Stimulated activated naive CD4-positive, alpha-beta T cell (primary cell): Measurements from ENCODE around the gene CHMP2A.
"Not testable (repeated sequence)": the region's sequence is repeated elsewhere in the genome, so short reads cannot be mapped to it uniquely, and the experiment has no call there.

Experiments used
- DNase-seq, 6 experiments: peaks; one replicate each; lab custom pipeline; 2025; lab: John Stamatoyannopoulos, UW

The CHMP2A gene

DNA sequence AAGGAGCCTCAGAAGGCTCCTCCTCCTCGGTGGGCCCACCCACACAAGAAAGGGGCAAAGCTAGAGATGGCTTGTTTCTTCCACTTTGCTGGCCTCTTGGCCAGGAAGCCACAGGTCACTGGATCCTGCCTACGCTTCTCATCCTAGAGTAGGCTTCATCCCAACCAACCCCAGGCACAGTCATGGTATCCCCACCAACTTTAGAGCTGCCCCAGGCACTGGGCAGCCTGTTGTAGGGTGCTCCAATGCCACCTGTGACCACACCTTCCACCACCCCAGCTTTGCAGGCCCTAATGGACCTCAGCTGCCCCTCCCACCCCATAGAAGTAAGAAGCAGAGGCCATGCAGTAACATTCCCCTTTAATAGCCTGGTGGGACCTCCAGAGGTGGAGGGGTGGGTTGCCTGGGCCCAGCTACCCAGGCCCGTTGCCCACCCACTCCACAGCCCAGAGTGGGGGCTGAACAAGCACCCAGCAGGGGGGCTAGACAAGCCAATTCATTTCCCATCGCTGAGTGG lies 522 bp upstream of the CHMP2A start:
- no peak for DNase-seq

DNA sequence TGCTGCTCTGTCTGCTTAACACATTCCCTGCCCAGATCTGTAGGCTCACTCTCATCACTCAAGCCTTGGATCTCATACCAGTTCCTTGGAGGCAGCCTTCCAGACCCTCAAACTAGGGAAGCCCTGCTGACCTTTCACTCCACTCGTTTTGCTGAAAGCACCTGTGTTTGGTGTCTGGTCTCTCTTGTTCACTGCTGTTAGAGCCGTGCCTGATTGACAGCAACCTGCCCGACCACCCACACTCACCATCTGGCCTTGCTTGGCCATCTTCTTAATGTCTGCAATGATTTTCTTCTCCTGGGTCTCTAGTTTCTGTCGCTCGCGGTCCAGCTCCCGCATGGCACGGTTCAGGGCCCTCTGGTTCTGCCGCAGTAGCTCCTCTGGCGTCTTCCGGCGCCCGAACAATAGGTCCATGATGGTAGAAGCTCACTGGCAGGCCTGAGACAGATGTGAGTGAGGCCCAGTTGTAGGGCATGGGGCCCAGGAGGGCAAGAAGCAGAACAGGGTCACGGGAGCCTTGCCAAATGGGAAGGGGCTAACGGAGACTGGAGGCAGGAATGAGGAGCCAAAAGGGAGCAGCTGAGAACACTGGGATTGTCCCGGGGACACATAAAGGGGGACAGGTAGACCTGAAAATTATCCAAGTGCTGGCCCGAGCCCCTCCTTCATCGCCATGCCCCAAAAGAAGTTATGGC lies 959 bp downstream of the CHMP2A start:
- no peak for DNase-seq

GRCh38 chr19:58552655-58553054 lies 2.2 kb downstream of the CHMP2A start:
- no peak for DNase-seq

DNA sequence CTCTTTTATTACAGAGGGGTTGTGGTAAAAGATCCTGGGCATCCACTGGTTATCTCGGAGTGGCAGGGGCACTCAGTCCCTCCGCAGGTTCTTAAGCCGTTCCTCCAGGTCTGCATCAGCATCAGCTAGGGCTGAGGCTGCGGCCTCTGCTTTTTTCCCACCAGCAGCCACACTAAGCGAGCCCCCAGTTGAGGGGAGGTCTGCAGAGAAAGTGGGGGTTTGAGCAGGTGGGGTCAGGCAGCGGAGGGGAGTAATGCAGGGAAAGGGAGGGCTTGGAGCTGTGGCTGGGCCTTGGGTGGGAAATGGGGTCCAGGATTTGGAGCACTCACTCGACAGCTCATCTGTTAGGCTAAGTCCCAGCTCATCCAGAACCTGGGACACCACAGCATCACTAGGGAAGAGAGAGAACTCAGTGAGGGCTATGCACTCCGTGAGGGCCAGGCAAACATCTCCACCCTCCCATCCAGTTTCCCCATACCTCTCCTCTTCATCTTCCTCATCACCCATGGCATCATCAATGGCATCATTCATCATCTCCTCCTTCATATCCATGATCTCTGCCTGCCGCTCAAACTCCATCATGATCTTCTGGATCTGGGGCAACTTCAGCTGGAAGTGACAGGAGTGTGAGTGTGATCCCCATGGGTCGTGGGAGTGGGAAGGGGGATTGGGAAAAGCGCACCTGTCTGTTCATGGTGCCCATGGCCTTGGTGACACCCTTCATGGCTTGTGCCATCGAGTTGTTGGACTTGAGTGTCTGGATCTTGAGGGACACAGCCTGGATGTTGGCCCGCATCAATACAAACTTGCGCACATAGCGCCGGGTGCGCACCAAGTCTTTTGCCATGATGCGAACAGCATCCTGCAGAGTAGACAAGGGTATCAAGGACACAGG lies 3.1 kb downstream of the CHMP2A start:
- DNase-seq, result no peak

DNA sequence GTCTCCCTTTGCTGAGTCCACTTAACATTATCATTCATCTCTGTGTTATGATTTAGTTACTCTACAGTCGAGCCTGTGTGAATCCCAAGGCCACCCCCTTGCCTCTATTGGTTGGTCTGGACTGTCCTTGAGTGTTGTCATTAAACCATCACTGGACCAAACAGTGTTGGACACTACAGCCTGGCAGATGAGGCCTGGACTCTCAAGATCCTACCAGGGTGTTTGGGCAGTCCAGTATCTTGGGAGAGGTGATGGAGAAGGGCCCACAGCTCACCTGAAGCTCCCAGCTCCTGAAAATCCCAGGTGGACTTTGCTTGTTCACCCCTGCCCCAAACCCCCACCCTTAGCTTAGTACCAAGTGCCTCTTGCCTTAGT lies 3.8 kb downstream of the CHMP2A start:
- DNase-seq, result no peak

DNA sequence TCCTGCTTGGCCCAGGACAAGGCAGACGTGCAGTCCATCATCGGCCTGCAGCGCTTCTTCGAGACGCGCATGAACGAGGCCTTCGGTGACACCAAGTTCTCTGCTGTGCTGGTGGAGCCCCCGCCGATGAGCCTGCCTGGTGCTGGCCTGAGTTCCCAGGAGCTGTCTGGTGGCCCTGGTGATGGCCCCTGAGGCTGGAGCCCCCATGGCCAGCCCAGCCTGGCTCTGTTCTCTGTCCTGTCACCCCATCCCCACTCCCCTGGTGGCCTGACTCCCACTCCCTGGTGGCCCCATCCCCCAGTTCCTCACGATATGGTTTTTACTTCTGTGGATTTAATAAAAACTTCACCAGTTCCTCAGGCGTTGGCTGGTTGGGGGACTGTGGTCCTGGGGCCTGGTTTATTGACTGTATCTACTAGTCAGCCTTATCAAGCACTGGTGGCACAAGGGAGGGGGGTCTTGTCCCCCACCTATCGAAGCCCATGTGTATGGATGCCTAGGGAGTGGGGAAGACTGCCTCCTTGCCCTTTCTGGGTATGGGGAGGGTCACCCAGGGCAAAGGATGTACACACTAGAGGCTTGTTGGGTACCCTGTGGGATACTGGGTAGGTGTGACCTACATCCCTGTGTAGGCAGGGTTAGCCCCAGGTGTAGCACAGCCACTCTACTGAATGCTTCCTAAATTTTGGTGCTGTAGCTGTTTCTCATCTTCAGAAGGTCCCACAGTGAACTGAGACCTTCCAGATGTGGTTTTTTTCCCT lies 4.4 kb downstream of the CHMP2A start:
- DNase-seq, result no peak

GRCh38 chr19:58549664-58550361 lies 5.1 kb downstream of the CHMP2A start:
- no peak for DNase-seq

GRCh38 chr19:58548859-58549663 lies 5.8 kb downstream of the CHMP2A start:
- DNase-seq, result no peak

GRCh38 chr19:58547323-58548312 lies 7.3 kb downstream of the CHMP2A start:
- DNase-seq, result no peak

- DNase-seq, result no peak
Observed at GRCh38 chr19:58546019-58546530, 8.8 kb downstream of the CHMP2A start.

GRCh38 chr19:58545286-58546018 lies 9.5 kb downstream of the CHMP2A start:
- no peak for DNase-seq

DNA sequence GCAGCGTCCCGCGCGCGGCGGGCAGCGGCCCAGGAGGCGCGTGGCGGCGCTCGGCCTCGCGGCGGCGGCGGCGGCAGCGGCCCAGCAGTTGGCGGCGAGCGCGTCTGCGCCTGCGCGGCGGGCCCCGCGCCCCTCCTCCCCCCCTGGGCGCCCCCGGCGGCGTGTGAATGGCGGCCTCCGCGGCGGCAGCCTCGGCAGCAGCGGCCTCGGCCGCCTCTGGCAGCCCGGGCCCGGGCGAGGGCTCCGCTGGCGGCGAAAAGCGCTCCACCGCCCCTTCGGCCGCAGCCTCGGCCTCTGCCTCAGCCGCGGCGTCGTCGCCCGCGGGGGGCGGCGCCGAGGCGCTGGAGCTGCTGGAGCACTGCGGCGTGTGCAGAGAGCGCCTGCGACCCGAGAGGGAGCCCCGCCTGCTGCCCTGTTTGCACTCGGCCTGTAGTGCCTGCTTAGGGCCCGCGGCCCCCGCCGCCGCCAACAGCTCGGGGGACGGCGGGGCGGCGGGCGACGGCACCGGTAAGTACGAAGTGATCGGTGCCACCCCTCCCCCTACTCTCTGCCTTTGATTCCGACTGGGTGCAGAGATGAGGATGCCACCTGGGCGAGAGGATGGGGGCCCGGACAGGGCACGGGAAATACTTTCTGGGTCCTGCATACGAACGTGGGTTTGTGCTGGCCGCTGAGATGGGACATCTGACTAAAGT lies 10.2 kb downstream of the CHMP2A start:
- no peak for DNase-seq

DNA sequence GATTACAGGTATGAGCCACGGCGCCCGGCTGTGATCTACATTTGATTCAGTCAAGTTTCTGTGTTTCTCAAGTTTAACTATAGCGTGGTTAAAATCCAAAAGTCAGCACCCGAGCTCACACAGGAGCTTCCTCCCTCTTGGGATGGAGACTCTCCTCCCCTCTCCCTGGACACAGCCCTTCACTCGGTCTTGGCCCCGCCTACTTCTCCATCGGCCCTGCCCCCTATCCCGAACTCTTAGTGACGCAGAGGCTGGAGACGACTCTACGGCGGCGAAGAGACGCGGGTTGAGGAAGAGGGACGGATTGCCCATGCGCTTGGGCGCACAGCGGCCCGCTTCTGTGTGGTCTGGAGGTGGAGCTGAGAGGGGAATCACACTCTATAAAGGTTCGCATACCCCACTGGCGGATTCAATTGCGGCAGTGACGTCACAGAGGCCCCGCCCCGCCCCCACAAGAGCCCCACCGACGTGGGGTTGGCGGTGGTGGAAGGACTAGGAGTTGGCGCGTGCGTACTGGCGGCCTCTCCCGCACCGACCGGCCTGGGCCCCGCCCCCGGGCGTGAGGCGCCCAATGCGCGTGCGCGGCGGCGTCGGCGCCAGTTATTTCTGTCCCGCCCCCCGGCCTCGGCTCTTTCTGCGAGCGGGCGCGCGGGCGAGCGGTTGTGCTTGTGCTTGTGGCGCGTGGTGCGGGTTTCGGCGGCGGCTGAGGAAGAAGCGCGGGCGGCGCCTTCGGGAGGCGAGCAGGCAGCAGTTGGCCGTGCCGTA lies 10.9 kb downstream of the CHMP2A start, which contains the start of gene TRIM28:
TRIM28 (plus strand) TSS at position 239 of the 765 bp plus-strand sequence. CDS start 694 bp downstream, outside the sequence.
- no peak for DNase-seq

GRCh38 chr19:58542641-58543372 lies 12.1 kb downstream of the CHMP2A start:
- not testable (repeated sequence) for DNase-seq

DNA sequence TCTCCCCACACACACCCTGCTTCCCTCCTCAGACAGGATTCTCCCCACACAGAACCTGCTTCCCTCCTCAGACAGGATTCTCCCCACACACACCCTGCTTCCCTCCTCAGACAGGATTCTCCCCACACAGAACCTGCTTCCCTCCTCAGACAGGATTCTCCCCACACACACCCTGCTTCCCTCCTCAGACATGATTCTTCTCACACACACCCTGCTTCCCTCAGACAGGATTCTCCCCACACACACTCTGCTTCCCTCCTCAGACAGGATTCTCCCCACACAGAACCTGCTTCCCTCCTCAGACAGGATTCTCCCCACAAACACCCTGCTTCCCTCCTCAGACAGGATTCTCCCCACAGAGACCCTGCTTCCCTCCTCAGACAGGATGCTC lies 15.7 kb downstream of the CHMP2A start:
- not testable (repeated sequence) for DNase-seq
